GM12875 (cell line): Measurements from ENCODE around the gene CCDC63.
"Not testable (repeated sequence)": the region's sequence is repeated elsewhere in the genome, so short reads cannot be mapped to it uniquely, and the experiment has no call there.

Experiments
- H3K4me3 ChIP-seq: one replicate; pipeline ENCODE4 v1.5.1; 2011; ENCODE audit warnings: low read depth, low read length, control low read depth
- CTCF ChIP-seq: IDR thresholded peaks from 2 replicates; pipeline ENCODE4 v1.5.1; 2011; ENCODE audit warnings: low read depth, mild to moderate bottlenecking, control low read depth, inconsistent platforms, low read length, moderate library complexity, borderline replicate concordance; ENCODE audit not compliant: insufficient read depth

The CCDC63 gene

GRCh38 chr12:110850762-110851161 lies 4.0 kb downstream of the CCDC63 start:
- no peak for TF ChIP-seq CTCF

GRCh38 chr12:110853836-110854235 lies 7.0 kb downstream of the CCDC63 start:
- no peak for TF ChIP-seq CTCF
- H3K4me3 ChIP-seq = no peak overlapping the region

More at GRCh38 chr12:110850762-110851161, 4.0 kb downstream of the CCDC63 start:
- no peak overlapping the region for H3K4me3 ChIP-seq

GRCh38 chr12:110856542-110856941 lies 9.8 kb downstream of the CCDC63 start:
- no peak overlapping the region for H3K4me3 ChIP-seq
- no peak for TF ChIP-seq CTCF

GRCh38 chr12:110857528-110857927 lies 10.7 kb downstream of the CCDC63 start:
- no peak overlapping the region for H3K4me3 ChIP-seq
- no peak for TF ChIP-seq CTCF

GRCh38 chr12:110857954-110858353 lies 11.2 kb downstream of the CCDC63 start:
- not testable (repeated sequence) for H3K4me3 ChIP-seq

GRCh38 chr12:110858848-110859247 lies 12.1 kb downstream of the CCDC63 start:
- TF ChIP-seq CTCF = no peak
- H3K4me3 ChIP-seq = no peak overlapping the region

GRCh38 chr12:110860833-110861296 lies 14.1 kb downstream of the CCDC63 start:
- H3K4me3 ChIP-seq = no peak overlapping the region
- TF ChIP-seq CTCF = no peak

- TF ChIP-seq CTCF = no peak
- H3K4me3 ChIP-seq = no peak overlapping the region
Observed at GRCh38 chr12:110861729-110862128, 14.9 kb downstream of the CCDC63 start.
